ENCODE results near the gene CMTR1. TPM values are rescaled to one million over a fixed set of nuclear protein-coding genes. Genes with fewer than 3 reads are reported as not detected.

The CMTR1 gene
- total RNA-seq, 1 donor from 2014 or later, result 28.1 TPM

DNA sequence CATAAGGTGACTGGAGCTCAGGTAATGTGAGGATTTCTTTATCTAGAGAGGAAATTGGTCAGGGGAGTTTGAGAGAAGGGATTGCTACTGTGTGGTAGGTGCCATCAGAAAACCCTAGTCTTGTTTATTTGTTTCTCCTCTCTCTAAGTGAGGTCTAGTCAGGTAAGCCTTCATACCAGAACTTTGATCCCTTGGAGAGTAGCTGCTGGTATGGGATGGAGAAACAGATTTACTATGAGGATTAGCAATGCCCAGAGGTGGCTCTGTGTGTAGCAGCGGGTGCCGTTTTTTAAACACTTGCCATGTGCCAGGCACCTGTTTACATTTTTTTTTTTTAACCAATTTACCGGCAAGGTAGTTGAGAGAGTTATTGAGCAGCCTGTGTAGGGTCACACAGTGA, 19.5 kb downstream of the CMTR1 start:
- Mint-ChIP-seq H3K4me1 (ENCODE audit: low read depth) (peaks cover 2% of the 10 kb centered on the region), H3K9me3 (ENCODE audit: low read depth) (no peaks in the 10 kb centered on the region), H3K27me3 (ENCODE audit: low read depth) (no peaks in the 10 kb centered on the region), H3K27ac (ENCODE audit: unreplicated experiment) (no peak overlapping the region), H3K36me3 (ENCODE audit: low read depth) (peaks cover 40% of the 10 kb centered on the region), H3K4me3 (ENCODE audit: unreplicated experiment) (no peak overlapping the region)
- TF ChIP-seq, protein P1, sequence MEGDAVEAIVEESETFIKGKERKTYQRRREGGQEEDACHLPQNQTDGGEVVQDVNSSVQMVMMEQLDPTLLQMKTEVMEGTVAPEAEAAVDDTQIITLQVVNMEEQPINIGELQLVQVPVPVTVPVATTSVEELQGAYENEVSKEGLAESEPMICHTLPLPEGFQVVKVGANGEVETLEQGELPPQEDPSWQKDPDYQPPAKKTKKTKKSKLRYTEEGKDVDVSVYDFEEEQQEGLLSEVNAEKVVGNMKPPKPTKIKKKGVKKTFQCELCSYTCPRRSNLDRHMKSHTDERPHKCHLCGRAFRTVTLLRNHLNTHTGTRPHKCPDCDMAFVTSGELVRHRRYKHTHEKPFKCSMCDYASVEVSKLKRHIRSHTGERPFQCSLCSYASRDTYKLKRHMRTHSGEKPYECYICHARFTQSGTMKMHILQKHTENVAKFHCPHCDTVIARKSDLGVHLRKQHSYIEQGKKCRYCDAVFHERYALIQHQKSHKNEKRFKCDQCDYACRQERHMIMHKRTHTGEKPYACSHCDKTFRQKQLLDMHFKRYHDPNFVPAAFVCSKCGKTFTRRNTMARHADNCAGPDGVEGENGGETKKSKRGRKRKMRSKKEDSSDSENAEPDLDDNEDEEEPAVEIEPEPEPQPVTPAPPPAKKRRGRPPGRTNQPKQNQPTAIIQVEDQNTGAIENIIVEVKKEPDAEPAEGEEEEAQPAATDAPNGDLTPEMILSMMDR (IDR thresholded peaks at IDR 0.05), result no peak
- DNase-seq (ENCODE audit: low spot score), result no peak

DNA sequence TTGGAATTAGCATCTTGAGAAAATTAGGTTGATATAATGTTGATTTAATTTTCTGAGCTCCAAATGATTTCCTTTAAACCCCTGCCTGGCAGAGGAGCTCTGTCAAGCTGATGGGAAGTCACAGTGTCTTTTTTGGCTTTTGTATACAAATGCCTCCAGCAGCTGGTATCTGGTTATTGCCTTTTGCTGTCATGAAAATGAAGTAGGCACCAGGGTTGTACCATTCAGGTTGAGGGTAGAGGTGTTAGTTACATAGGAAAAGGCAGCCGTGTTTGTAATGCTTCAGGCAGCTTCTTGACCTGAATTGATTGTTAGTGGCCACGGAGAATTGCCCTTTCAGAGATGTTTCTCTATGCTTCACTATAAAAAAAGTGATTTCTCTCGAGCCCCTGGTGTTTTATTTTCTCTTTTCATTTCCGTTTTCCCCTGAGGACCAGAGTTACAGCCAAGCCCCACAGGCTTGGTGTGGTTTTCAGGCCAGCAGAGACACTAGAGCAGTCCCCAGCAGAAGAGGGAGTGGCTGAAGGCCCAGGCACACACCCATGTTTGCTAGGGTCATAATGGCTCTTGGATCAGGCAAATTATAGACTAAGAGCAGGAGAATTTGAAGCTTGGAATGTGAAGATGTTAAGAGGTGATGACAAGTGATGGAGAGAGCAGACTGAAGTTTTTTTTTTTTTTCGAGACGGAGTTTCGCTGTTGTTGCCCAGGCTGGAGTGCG, 21.6 kb downstream of the CMTR1 start:
- DNase-seq (ENCODE audit: low spot score), result no peak
- TF ChIP-seq, protein P1 (IDR thresholded peaks at IDR 0.05), result no peak
- Mint-ChIP-seq H3K36me3 (ENCODE audit: low read depth) (peaks cover 46% of the 10 kb centered on the region), H3K27me3 (ENCODE audit: low read depth) (no peaks in the 10 kb centered on the region), H3K4me3 (ENCODE audit: unreplicated experiment) (no peak overlapping the region), H3K9me3 (ENCODE audit: low read depth) (no peaks in the 10 kb centered on the region), H3K4me1 (ENCODE audit: low read depth) (peaks cover 2% of the 10 kb centered on the region), H3K27ac (ENCODE audit: unreplicated experiment) (no peak overlapping the region)

DNA sequence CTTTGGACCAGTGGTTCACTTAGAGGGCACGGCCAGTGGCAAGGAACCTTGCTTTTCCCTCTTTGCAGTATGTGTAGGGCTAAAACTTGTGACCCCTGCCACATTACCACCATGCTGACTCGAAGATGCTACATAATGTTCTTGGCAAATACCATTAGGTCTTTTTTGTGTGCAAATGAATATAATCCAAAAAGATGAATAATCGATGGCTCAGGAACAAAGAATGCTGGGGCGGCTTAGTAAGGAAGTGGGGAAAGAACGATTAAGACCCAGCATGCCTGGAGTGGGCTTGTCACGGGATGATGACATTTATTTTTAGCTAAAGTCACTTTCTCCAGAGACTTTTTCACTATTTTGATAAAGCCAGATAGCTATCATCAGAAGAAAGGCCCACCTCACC, 23.1 kb downstream of the CMTR1 start:
- no peaks in the 10 kb centered on the region for H3K9me3 Mint-ChIP-seq (ENCODE audit: low read depth)
- H3K4me1 Mint-ChIP-seq (ENCODE audit: low read depth), result peaks cover 2% of the 10 kb centered on the region
- peaks cover 41% of the 10 kb centered on the region for H3K36me3 Mint-ChIP-seq (ENCODE audit: low read depth)
- no peak overlapping the region for H3K4me3 Mint-ChIP-seq (ENCODE audit: unreplicated experiment)
- DNase-seq (ENCODE audit: low spot score), result no peak
- TF ChIP-seq, protein P1 (IDR thresholded peaks at IDR 0.05), result no peak
- H3K27ac Mint-ChIP-seq (ENCODE audit: unreplicated experiment), result no peak overlapping the region
- H3K27me3 Mint-ChIP-seq (ENCODE audit: low read depth), result no peaks in the 10 kb centered on the region

DNA sequence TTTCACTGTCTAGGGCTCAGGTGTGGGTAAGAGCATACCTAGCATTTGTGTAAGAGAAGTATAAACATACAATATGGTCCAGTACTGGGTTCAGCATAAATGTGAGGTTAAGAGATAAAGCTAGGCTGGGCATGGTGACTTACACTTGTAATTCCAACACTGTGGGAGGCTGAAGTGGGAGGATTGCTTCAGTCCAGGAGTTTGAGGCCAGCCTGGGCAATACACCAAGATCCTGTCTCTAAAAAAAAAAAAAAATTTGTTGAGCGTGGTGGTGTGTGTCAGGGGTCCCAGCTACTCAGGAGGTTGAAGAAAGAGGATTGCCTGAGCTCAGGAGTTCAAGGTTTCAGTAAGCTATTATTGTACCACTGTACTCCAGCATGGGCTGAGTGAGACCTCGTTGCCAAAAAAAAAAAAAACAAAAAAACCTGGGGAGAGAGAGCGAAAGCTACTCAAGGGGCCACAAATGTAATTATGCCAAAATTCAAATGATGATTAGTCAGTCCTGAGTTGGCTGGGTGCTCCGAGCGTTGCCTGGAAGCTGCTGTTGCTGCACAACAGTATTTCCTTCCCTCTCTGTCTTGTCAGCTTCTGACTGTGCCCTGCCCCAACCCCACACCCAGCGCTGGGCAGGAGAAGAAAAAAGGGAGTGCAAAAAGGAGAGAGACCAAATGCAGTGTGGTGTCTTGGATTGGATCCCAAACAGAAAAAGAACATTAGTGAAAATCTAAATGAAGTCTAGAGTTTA, 24.0 kb downstream of the CMTR1 start:
- Mint-ChIP-seq H3K27me3 (ENCODE audit: low read depth) (no peaks in the 10 kb centered on the region), H3K27ac (ENCODE audit: unreplicated experiment) (no peak overlapping the region), H3K4me3 (ENCODE audit: unreplicated experiment) (no peak overlapping the region), H3K9me3 (ENCODE audit: low read depth) (no peaks in the 10 kb centered on the region), H3K4me1 (ENCODE audit: low read depth) (peaks cover 2% of the 10 kb centered on the region), H3K36me3 (ENCODE audit: low read depth) (peaks cover 43% of the 10 kb centered on the region)
- TF ChIP-seq, protein P1 (IDR thresholded peaks at IDR 0.05), result no peak
- no peak for DNase-seq (ENCODE audit: low spot score)

DNA sequence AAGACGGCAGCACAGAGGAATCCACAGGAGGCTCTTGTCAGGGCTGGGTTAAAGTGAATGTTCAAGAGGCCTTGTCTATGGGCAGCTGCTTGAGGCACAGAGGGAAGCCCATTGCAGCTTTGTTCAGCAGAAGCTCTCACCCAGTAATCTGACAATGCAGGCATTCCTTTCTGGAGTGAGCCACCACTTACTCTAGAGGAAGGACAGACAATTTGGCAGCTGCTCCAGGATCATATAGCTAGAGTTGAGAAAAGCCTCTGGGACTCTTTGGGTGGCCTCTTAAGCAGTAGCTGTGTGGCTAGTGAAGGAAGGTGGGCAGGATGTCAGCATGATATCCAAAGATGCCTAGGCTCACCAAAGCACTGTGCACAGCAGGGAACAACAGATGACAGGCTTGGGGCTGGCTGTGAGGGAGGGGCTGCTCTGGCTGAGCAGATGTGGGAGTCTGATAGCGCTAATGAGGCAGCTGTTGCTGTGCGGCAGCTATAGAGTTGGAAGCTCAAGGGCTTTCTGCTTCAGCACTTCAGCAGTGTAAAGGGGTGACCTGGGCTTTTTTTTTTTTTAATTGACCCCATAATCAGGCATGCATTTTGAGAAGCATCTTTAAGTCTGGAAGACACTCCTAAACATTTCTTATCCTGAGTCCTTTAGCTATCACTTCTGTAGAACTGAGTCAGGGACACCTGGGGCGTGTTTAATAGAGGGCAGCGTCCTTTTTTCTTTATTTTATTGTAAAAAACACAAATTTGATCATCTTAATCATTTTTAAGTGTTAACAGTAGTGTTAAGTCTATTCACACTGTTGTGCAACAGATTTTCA, 27.2 kb downstream of the CMTR1 start:
- Mint-ChIP-seq H3K36me3 (ENCODE audit: low read depth) (peaks cover 39% of the 10 kb centered on the region), H3K4me1 (ENCODE audit: low read depth) (no peaks in the 10 kb centered on the region), H3K9me3 (ENCODE audit: low read depth) (peaks cover 2% of the 10 kb centered on the region), H3K27me3 (ENCODE audit: low read depth) (no peaks in the 10 kb centered on the region), H3K4me3 (ENCODE audit: unreplicated experiment) (no peak overlapping the region), H3K27ac (ENCODE audit: unreplicated experiment) (no peak overlapping the region)
- TF ChIP-seq, protein P1 (IDR thresholded peaks at IDR 0.05), result no peak
- DNase-seq (ENCODE audit: low spot score), result no peak

All from chondrocyte (in vitro differentiated cells).